HAP-1 (cell line): ENCODE data around the gene SORCS2.

Experiments
- DNase-seq, 2 experiments: peaks; one replicate each; pipeline ENCODE4 v3.0.0-alpha.2; 2016 to 2020; ENCODE audit warnings: low spot score in 2 of 2
- H3K27me3 ChIP-seq: fragments of 250-450 bp; sonication (Bioruptor Pico); 2 replicates; pipeline ENCODE4 v1.5.1; 2020; ENCODE audit warnings: low read depth, mild to moderate bottlenecking, moderate library complexity
- H3K36me3 ChIP-seq: fragments of 250-450 bp; sonication (Bioruptor Pico); replicated peaks from 2 replicates; pipeline ENCODE4 v1.5.1; 2020; ENCODE audit warnings: mild to moderate bottlenecking
- H3K4me1 ChIP-seq: fragments of 250-450 bp; sonication (Bioruptor Pico); 2 replicates; pipeline ENCODE4 v1.5.1; 2020; ENCODE audit warnings: mild to moderate bottlenecking
- H3K4me3 ChIP-seq: fragments of 250-450 bp; sonication (Bioruptor Pico); 2 replicates; pipeline ENCODE4 v1.5.1; 2020; ENCODE audit warnings: mild to moderate bottlenecking, moderate library complexity
- H3K9me3 ChIP-seq: fragments of 250-450 bp; sonication (Bioruptor Pico); 2 replicates; pipeline ENCODE4 v1.5.1; 2020; ENCODE audit warnings: mild to moderate bottlenecking, moderate library complexity
- in situ Hi-C: fragments of 300-500 bp; cut with MboI; formaldehyde crosslinking; loops from 3 replicates; pipeline ENCODE4 v1.14.3; 2020; ENCODE audit warnings: low sequenced_read_pairs, inconsistent platforms, mixed read lengths

SORCS2 gene

DNA sequence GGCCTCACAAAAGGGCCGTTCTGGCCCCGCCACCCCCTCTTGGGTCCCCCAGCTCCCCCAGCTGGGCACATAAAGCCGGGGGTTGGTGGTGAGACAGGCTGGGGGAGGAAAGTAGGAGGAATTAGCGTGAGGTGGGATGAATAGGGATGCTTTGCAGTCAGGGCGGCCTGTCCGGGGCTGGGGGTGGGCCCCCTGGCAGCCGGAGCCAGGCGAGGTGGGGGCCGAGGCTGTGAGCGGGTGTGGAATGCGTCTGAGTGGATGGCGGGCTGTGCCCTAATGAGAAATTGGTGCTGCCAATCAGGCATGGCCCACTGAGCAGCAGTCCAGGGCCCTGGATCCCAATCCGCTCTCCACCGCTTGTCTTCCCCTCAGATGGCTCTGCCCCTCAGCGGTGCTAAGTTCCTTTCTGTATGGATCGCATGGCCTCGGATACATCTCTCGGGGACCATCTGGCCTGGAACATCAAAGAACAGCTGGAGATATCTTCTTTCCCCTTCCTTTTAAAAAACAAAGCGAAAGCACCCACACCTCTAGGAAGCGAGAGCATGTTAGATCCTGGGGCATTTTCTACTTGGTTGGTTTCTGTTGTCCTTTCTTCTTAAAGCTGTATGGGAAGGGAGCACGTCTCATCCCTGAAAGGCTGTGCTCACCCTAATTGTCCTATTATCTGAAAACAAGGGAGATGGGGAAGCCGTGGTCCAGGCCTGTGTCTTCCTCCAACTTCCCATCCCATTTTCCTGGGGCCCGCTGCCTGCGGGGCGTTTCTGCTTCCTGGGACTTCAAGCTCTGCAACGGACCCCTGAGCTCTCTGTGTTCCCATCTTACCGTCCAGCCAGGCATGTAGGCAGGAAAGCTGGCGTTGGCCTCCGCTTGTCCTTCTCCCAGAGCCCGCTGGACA lies 106.9 kb downstream of the SORCS2 start:
- in situ Hi-C loops: no loop called here
- no peak for DNase-seq
- H3K36me3 ChIP-seq: no peaks in the 10 kb centered on the region
- H3K9me3 ChIP-seq: no peaks in the 10 kb centered on the region
- H3K27me3 ChIP-seq: peaks cover 6% of the 10 kb centered on the region
- H3K4me1 ChIP-seq: no peaks in the 10 kb centered on the region
- H3K4me3 ChIP-seq: no peak overlapping the region

DNA sequence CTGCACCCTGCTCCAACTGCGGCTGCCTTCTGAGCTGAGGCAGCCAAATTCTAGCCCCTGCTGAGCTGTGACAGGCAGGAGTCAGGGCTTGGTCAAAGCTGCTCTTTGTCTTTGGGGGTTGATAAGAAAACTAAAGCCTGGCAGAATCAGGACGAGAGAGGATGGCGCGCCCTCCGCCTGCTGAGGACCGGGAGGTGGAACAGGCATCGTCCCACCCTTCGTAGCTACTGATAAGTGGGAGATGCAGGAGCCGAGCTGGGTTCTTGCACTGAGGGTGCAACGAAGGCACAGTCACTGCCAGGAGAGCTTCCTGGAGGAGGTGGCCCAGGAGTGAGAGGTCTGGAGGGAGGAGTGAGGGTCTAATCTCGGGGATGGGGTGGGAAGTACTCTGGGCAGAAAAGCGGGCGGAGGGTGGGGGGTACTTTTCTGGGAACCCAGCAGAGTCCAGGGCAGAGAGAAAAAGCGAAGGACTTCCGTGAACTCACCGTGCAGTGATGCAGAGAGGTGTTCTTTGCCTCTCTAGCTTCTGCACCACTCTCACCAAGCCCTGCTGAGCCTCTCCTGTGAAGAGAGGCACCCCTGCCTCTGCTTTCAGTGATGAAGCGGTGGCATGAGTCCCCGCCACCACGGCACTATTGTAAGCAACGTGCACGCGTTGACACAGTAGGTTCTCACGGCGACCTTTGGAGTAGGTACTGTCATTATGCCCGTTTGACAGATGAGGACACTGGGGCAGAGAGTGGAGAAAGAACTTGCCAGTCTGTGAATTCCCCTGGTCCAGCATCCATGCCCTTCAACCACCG lies 107.8 kb downstream of the SORCS2 start:
- no peak overlapping the region for H3K4me3 ChIP-seq
- H3K9me3 ChIP-seq: no peaks in the 10 kb centered on the region
- no peaks in the 10 kb centered on the region for H3K4me1 ChIP-seq
- DNase-seq: no peak
- H3K36me3 ChIP-seq: no peaks in the 10 kb centered on the region
- in situ Hi-C loops: no loop called here
- H3K27me3 ChIP-seq: peaks cover 10% of the 10 kb centered on the region

DNA sequence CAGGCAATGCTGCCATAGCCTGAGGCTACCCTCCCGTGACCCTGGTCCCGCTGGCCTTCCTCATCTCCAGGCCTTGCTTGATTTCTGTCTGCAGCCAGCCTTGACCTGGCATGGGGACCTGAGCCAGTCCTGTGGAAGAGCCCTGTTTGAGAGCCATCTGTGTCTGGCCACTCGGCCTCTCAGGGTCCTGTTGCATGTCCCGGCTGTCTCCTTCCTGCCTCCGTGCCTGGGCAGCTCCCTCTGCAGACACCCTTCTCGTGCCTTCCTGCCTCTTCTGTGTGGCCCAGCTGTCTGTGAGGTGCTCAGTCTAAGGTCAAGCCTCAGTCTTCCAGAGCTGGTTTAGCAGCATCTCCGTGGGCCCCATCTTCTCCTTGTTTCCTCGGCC lies 108.4 kb downstream of the SORCS2 start:
- in situ Hi-C loops: no loop called here
- no peak for DNase-seq
- Histone ChIP-seq H3K36me3 (no peaks in the 10 kb centered on the region), H3K9me3 (no peaks in the 10 kb centered on the region), H3K4me1 (no peaks in the 10 kb centered on the region), H3K27me3 (peaks cover 12% of the 10 kb centered on the region), H3K4me3 (no peak overlapping the region)

DNA sequence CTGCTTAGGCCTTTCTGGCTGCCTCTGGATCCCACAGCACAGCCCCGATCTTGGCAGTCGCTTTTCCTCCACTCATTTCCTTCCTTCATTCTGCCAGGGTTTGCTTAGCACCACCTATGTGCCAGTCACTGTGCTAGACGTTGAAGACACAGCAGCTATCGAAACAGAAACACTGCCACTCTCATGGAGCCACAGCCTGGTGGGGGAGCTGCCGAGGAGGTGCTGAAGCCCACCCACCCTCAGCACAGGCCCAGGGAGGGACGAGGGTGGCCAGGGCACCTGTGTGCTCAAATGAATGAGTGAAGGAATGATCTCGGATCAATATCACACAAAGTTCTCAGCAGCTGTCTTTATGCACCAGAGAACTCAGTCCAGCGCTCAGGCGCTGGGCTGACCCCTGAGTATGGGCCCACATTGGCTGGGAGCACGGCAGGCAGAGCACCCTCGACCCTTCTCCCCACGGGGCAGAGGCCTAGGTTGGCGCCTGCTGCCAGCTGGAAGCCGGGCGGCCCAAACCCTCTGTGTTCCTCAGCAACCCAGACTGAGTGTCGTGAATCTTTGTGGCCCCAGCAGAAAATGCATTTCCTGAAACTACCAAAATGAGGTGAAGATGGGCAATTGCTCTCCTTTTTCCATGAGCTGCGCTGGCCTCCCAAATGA lies 108.9 kb downstream of the SORCS2 start:
- H3K36me3 ChIP-seq: no peaks in the 10 kb centered on the region
- no peaks in the 10 kb centered on the region for H3K4me1 ChIP-seq
- in situ Hi-C loops: no loop called here
- no peaks in the 10 kb centered on the region for H3K9me3 ChIP-seq
- no peak overlapping the region for H3K4me3 ChIP-seq
- DNase-seq: no peak
- peaks cover 15% of the 10 kb centered on the region for H3K27me3 ChIP-seq

DNA sequence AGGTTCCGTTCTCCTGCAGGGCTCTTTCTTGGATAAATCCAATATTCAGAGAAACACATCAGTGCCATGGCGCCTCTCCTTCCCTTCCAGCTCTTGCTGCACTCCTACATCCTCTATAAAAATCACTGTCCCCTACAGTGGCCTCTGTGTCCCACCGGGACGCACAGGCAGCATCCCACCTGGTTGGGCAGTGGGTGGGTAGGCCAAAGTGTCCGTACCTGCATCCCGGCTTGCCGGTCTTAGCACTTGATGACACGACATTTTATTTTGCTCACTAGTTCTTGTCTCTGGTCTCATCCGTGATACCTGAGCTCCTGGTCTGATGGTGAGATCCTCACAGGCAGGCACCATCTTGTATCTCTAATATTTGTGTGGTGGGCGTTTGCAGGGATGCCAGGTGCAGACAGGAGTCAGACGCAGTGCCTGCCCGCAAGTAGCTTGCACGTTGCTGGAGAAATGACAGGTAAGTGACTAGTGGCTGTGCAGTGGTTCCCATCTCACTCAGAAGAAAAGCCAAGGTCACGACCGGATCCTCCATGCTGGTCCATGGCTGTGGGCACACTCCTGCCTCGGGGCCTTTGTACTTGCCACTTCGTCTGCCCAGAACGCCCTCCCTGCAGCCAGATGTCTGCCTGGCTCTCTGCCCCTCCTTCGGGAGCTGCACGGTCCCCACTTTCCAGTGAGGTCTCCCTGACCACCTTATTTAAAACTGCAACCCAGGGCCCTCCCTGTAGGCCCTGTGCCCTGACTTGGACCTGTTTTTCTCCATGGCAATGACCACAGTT lies 109.7 kb downstream of the SORCS2 start:
- Histone ChIP-seq H3K9me3 (no peaks in the 10 kb centered on the region), H3K36me3 (no peaks in the 10 kb centered on the region), H3K4me1 (no peaks in the 10 kb centered on the region), H3K27me3 (peaks cover 23% of the 10 kb centered on the region), H3K4me3 (no peak overlapping the region)
- in situ Hi-C loops: no loop called here
- DNase-seq: no peak

DNA sequence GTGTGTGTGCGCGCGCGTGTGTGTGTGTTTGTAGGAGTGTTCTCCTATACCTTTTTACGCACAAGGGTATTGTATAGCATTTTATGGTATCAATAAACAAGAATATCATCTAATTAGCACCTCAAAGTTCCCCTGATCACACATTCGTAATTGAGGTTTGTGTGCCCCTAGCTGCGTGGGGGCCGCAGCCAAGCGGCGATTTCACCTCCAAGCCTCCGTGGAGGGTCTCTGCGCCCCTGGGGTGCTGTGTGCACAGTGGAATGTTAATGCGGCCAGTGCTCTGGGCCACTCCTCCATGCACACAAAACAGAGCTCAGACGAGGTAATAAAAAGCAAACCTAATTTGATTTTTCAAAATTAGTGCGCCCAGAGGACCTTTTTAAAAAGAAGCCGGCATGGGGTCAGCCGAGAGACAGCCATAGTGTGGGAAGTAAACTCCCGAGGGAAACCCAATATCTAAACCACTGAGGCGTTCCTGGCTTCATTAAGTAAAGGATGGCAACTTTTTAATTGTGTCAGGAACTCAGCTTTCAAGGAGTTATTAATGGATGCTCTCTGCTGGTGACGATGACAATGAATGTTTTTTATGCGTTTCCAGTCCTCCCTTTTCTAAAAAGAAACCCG lies 110.6 kb downstream of the SORCS2 start:
- in situ Hi-C loops: no loop called here
- DNase-seq: no peak
- no peaks in the 10 kb centered on the region for H3K9me3 ChIP-seq
- H3K4me1 ChIP-seq: no peaks in the 10 kb centered on the region
- no peak overlapping the region for H3K4me3 ChIP-seq
- H3K27me3 ChIP-seq: peaks cover 32% of the 10 kb centered on the region
- H3K36me3 ChIP-seq: no peaks in the 10 kb centered on the region

DNA sequence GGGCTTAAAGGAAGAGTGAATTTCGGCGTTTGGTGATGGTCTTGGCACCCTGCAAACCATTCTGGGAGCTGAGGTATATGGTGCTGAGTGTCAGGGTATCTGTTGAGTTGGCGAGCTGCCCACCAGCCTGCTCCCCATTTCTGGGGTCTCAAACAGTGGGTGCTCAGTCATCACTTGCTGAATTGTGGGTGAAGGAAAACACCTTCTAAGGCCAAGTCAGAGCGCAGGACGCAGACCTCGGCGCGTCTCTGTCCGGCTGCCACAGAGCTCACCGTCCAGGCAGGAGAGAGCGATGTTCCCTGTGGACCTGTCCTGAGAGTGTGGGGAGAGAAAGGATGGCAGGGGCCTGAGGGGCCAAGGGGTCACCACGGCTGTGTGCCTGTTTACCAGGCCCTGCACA lies 111.2 kb downstream of the SORCS2 start:
- in situ Hi-C loops: no loop called here
- peaks cover 33% of the 10 kb centered on the region for H3K27me3 ChIP-seq

DNA sequence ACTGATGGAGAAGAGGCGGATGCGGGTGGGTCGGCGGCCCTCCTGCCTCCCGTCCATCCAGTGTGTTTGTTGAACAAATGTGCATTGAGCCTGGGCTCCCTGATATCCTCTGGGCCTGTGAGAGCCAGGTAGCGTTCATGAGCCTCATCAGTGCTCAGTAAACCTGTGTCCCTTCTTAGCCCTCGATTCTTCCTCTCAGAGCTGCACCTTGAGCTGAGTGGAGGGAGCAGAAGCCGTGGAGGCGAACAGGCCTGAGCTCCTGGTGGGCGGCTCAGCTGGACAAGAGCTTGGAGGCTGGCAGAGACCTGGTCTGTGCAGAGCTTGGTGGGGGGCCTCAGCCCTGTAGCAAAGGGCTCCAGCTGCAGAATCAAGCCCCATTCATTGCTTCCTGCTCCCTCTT lies 112.1 kb downstream of the SORCS2 start:
- Histone ChIP-seq H3K4me1 (no peaks in the 10 kb centered on the region), H3K4me3 (no peak overlapping the region), H3K36me3 (no peaks in the 10 kb centered on the region), H3K9me3 (no peaks in the 10 kb centered on the region), H3K27me3 (peaks cover 39% of the 10 kb centered on the region)
- in situ Hi-C loops: no loop called here
- no peak for DNase-seq

More for the DNA sequence above, 111.2 kb downstream of the SORCS2 start:
- Histone ChIP-seq H3K4me3 (no peak overlapping the region), H3K36me3 (no peaks in the 10 kb centered on the region), H3K4me1 (no peaks in the 10 kb centered on the region), H3K9me3 (no peaks in the 10 kb centered on the region)
- DNase-seq: no peak

DNA sequence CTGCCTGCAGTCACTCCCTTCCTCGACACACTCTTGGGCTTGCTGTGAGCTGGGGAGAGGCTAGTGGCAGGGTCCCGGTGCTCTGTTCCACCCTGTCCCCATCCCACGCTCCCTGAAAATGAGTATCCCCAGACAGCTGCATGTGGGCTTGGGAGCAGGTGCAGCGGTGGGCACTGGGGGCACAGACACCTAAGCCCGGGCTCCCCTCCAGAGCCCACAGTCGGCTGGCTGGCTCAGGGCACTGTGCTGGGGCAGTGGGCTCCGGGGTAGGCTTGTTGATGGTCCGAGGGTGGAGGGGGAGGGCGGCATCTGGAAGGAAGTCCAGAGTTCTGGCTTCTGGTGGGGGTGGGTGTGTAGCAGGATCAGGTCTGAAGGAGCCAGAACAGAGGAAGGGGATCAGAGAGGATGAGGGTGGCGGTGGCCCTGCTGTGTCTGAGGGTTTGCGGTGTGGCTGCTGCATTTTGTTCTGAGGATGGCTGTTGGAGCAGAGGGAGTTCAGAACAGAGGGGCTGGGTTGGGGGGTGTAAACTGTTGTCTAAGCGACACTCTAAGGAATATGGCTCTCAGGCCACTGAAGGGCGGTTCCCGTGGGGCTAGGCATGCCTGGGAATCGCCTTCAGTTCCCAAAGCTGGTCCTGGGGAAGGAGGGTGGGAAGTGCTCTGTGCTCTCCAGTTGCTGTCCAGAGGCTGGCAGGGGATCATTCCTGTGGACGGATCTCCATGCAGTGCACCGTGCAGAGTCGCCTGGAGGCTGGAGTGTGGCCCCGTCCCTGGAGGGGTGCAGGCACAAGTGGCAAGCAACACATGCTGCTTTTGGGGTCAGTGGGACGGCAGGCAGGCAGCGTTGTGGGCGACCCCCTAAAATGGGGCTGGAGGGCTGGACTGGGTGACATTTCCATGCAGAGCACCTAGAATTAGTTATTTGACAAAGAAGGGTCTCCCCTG lies 114.0 kb downstream of the SORCS2 start:
- Histone ChIP-seq H3K9me3 (no peaks in the 10 kb centered on the region), H3K4me3 (no peak overlapping the region), H3K36me3 (no peaks in the 10 kb centered on the region), H3K27me3 (peaks cover 55% of the 10 kb centered on the region), H3K4me1 (no peaks in the 10 kb centered on the region)
- DNase-seq: no peak
- in situ Hi-C loops: no loop called here

DNA sequence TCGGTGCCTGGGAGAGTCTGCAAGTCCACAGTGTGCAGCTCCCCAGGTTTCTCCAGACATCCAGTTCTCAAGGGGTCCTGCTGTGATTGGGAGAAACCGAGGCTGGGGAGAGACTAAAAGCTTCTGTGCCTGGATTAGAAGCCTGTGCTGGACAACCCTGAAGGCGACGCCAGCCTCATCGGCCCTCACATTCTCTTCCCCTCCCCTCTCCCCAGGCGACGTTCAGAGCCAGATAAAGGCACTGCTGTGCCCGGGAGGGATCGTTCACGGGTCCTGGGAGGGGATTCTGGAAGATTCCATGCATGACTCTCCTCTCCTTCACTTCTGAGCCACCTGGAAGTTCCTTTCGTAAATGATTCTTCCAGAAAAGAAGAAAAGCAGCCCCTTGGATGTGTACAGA lies 114.6 kb downstream of the SORCS2 start:
- Histone ChIP-seq H3K27me3 (peaks cover 55% of the 10 kb centered on the region), H3K36me3 (no peaks in the 10 kb centered on the region), H3K4me3 (no peak overlapping the region), H3K4me1 (no peaks in the 10 kb centered on the region), H3K9me3 (no peaks in the 10 kb centered on the region)
- no peak for DNase-seq
- in situ Hi-C loops: no loop called here

DNA sequence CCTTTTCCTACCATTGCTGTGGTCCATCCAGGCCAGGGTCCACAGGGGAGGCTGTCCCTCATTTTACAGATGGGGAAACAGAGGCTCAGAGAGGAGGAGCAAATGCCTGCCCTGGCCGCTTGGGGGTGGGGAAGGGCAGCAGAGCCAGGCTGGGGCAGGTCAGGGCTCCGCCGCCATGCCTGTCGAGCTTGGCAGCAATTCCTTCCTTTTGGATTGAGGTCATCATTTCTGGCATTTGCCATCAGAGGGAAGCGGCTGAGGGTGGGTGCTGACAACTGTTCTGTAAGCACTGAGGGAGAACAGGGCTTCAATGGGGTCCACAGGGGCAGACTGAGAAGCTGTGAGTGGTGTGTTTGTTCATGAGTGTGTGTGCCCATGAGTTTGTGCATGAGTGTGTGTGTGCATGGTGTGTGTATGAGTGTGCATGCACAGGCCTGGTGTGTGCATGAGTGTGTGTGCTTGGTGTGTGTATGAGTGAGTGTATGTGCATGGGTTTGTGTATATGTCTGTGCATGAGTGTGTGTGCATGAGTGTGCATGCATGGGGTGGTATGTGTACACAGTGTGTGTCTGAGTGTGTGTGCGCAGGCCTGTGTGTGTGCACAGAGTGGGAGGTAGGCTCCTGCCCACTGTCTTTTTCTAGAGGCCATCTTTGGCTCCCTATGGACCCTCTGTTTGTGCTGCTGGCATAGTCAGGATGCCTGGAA lies 115.2 kb downstream of the SORCS2 start:
- Histone ChIP-seq H3K27me3 (peaks cover 55% of the 10 kb centered on the region), H3K9me3 (no peaks in the 10 kb centered on the region), H3K36me3 (no peaks in the 10 kb centered on the region), H3K4me3 (no peak overlapping the region), H3K4me1 (no peaks in the 10 kb centered on the region)
- DNase-seq: no peak
- in situ Hi-C loops: no loop called here

DNA sequence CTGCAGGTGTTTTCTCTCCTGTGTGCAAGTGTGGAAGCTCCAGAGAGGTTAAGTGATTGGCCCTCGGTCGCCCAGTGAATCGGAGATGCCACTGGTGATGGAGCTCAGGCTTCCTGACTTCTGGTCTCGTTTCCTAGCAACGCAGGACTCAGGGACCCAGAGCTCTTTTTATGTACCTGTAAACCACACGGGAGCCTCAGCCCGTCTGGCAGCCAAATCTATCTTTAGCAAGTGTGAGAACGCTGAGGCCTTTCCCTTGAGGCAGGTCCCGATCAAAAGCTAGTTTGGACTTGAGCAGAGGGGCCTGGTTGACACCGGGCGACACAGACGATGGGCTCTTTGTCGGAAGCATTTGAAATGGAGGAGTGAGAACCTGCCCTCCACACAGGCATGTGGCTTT lies 116.8 kb downstream of the SORCS2 start:
- no peaks in the 10 kb centered on the region for H3K9me3 ChIP-seq
- H3K4me1 ChIP-seq: no peaks in the 10 kb centered on the region
- in situ Hi-C loops: no loop called here
- no peak for DNase-seq
- H3K36me3 ChIP-seq: no peaks in the 10 kb centered on the region
- no peak overlapping the region for H3K4me3 ChIP-seq
- peaks cover 50% of the 10 kb centered on the region for H3K27me3 ChIP-seq
